Right kidney (tissue), 1 donor: ENCODE results near the gene CACNB3.
A peak's percentile ranks its signal among the peaks of the same experiment; 100 is the strongest.
"Not testable (repeated sequence)": the region's sequence is repeated elsewhere in the genome, so short reads cannot be mapped to it uniquely, and the experiment has no call there.

Source experiments
- DNase-seq: peaks from one replicate; pipeline ENCODE4 v3.0.0-alpha.2; 2016

Gene CACNB3

DNA sequence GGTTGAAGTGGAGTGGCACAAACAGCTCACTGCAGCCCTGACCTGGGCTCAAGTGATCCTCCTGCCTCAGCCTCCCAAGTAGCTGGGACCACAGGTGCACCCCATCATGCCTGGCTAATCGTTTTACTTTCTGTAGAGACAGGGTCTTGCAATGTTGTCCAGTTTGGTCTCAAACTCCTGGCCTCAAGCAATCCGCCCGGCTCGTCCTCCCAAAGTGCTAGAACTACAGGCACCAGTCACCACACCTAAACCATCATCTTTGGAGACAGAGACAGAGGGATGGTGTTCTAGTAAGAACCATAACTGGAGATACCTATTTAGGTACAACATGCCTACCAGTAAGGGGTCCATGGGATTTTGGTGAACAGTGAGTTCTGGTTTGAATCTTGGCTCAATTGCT is 36.2 kb downstream of the CACNB3 start:
- no peak for DNase-seq

DNA sequence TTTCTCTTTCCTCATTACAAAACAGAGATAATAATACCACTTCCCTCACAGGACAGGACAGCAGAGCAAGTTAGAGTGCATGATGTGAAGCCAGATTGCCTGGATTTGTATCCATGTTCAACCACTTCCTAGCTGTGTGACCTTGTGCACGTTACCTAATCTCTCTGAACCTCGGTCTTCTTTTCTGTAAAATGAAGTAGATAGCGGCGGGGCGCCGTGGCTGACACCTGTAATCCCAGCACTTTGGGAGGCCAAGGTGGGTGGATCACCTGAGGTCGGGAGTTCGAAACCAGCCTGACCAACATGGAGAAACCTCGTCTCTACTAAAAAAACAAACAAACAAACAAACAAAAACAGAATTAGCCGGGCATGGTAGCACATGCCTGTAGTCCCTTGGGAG is 36.6 kb downstream of the CACNB3 start:
- DNase-seq = not testable (repeated sequence)

DNA sequence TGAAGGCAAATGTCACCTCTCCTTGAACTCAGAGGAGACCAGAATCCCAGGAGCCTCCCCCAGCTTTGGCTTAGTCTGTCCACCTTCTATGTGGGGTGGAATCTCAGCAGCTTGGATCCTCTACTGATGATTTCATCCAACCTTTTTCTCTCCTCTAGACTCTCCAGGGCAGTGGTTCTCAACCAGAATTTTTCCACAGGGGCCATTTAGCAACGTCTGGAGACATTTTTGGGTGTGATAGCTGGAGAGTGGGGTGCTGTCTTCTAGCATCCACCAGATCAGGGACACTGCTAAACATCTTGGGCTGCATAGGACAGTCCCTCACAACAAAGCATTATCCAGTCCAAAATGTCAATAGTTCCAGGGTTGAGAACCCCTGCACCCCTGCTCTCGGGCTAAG is 38.1 kb downstream of the CACNB3 start:
- no peak for DNase-seq

DNA sequence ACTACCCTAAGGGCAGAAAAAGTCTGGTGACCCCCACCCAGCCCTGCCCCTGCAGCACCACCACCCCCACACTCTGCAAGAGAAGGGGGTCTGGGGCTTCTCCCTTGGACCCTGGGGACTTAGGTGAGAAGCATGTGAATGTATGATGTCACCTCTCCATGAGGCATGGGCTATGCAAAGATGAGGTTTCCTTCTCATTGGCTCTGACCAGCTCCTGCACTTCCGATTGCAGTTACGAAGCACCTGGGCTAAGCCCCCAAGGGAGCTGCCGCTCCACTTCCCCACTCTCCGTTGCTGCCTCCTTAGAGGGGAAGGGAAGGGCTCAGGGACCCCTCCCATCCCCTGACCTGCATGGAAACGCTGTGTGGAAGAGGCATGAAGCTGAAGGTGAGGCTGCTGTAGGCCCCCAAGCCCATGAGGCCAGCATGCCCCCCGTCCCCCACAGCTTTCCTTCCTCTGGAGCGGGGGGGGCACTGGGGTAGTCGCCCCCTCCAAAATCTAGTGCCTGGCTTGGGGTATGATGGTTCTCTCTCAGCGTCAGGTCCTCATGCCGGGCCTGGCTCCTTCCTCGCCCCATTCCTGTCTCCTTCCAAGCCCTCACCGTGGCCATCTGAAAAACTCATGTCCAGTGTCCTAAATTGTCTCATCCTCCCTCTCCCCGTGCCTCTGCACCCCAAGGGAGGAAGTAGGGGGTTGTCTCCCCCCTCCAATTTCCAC is 39.1 kb downstream of the CACNB3 start:
- DNase-seq = no peak

DNA sequence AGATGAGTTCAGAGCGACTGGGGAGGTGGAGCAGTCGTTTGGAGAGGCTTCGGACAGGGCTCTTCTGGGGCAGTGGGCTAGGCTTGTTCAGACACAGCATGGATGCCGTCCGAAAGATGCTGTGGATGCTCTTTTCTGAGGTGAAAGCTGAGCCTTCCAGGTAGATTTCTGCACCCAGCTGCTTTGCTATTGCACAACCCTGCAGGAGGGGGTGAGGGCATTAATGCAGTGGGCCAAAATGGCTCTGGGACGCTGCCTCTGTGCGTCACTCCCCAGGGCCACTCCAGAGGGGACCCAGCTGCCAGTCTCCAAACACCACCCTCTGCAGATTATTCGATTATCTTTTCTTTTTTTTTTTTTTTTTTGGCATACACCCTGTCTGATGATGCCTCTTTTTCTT is 39.7 kb downstream of the CACNB3 start:
- no peak for DNase-seq

DNA sequence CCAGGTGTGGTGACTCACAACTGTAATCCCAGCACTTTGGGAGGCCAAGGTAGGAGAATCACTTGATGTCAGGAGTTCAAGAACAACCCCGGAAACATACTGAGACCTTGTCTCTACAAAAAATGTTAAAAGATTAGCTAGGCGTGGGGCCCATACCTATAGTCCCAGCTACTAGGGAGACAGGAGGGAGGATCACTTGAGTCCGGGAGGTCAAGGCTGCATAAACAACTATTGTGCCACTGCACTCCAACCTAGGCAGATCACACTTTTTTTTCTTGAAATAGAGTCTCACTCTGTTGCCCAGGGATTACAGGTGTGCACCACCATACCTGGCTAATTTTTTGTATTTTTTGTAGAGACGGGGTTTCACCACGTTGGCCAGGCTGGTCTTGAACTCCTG is 41.3 kb downstream of the CACNB3 start:
- no peak for DNase-seq

DNA sequence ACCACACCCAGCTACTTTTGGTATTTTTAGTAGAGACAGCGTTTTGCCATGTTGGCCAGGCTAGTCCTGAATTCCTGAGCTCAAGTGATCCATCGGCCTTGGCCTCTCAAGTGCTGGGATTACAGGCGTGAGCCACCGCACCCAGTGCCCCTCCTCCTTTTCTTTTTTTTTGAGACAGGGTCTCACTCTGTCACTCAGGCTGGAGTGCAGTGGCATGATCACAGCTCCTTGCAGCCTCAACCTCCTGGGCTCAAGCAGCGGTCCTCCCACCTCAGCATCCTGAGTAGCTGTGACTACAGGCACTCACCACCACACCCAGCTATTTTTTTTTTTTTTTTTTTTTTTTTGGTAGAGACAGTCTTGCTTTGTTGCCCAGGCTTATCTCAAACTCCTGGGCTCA is 41.9 kb downstream of the CACNB3 start:
- not testable (repeated sequence) for DNase-seq

DNA sequence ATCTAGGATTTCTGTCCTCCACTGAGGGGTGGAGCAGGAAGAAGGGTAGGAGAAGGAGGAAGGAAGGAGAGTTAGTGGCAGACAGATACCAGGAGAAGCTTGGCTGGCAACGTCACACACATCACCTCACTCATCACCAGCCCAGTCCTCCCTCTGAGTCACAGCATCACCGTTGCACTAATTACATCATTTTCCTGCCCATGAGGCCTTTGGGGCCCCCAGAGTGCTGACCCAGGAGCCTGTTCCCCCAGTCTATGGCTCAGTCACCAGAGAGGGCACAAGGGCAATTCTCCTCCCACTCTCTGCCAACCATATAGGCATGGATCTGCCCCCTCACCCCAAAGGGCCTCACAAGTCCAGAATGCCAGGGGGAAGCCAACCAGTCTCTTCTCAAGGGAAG is 42.8 kb downstream of the CACNB3 start:
- DNase-seq = no peak

DNA sequence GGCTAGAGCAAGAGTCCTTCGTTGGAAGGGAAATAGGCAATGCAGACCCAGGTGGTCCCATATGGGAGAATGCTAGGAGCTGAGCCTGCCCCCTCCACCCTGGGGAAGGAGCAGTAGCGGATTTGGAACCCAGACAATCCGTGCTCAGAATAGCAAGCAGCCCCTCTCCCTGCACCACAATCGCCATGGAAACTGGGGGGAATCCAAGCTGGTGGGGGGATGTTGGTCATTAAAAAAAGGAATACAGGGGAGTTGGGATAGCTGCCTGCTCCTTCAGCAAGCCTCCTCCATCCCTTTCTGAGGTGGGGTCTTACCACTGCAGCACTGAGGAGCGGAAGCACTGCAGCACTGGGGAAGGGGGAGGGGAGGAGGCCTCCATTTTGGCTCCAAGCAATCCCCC is 44.5 kb downstream of the CACNB3 start:
- no peak for DNase-seq

DNA sequence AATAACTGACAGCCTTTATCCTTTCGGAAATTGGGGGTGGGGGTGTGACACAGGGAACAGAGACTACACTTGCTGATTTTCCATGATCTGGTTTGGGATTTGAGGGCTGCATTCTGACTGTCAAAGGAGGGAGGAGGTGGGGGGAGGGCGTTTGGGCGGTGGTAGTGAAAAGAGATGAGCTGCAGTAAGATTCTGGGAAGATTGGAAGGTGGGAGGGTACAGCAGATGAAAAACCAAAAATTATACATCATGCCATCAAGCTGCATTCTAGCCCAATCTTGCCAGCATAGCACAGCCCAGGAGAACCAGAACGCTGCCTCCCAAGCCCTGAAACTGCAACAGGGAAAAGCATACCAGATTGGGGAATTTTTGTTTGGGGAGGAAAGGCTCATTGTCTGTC is 45.0 kb downstream of the CACNB3 start:
- DNase-seq = no peak

DNA sequence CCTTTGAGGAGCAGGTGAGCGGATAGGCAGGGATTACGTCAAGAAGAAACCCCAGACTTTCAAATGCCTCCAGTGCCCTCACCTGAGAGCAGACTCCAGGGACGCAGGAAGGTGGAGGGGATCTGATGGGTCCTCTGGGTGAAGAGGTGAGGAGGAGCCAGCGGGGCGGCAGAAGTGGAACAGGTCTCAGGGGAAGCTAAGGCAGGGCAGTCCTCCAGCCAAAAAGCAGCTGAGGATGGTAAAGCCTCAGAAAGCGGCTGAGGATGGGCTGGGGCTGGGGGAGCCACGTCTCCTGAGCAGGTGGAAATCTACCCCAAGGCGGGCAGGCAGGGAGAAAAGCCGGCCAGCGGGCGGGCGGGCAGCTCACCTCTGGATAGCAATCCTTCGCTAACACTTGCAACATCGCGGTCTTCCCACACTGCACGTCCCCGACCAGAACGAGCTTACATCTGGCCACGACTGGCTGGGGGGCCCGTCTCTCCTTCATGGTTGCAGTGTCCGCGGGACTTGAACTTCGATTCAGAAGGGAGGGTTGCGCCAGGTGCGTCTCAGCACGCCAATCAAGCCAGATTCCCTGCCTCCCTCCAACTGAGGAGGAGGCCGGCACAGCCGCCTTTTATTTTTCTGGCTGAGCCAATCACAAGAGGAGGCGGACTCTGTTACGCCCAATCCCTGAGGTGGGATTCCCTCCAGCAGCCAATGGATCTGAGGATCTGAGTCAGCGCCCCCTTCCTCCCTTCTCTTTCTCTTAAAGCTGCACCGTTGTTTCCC is 47.2 kb downstream of the CACNB3 start, which contains the start of gene RND1:
TSS of gene RND1 (minus strand) at position 590 of the 771 bp plus-strand sequence. CDS start at position 487, 103 bp downstream.
- peak; percentile 84 for DNase-seq

DNA sequence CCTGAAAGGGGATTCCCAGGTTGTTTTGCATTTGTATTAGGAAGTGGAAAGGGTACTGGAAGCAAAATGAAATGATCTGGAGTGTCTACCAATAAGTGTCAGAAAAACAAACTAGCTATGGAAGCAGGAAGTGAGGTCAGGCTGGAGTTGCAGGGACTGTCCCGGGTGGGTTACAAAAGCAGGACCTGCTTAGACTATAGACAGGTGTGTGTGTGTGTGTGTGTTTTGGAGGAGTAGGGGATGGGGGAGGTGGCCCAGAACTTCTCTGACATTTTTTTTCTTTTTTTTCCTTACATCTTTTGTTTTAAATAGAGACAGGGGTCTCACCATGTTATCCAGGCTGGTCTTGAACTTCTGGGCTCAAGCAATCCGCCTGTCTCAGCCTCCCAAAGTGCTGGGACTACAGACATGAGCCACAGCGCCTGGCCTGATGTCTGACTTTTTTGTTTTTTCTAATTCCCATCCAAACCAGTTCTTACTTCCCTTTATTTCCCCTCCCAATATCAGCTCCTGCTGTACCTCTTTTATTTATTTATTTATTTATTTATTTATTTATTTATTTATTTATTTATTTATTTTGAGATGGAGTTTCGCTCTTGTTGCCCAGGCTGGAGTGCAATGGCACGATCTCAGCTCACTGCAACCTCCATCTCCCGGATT is 47.9 kb downstream of the CACNB3 start:
- no peak for DNase-seq

DNA sequence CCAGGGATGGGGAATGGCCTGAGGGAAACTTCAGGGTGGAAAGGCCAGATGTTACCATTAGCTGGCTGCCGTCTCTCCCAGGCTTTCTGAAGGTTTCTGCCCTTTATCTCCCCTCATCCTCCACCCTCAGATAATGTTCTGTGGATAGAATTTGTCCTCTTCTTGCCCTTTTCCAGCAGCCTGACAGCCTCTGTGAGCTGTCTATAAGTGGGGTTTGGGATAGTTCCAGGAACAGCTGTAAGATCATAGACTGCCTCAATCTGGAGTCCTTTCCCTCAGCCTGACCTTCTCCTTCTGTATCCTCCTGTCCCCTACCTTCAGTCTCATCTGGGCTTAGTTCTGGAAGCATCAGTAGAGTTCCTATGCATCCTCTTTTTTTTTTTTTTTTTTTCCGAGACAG is 50.2 kb downstream of the CACNB3 start:
- no peak for DNase-seq

DNA sequence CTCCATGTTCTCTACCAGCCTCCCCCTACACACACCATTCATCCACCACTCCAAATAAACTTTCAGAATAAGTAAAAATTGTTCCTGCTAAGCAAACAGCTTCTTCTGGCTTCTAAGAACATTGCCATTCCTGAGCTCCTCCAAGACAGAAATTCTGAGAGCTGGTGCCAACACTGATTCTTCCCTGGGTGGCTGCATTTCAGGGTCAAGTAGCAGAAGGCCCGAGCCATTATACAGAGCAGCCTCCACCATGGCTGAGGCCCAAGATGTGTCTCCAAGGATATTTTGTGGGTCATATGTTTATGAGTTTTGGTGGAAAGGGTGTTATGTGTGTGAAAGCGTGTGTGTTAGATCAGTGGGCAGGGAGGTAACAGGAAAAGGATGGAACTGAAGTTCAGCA is 50.9 kb downstream of the CACNB3 start:
- no peak for DNase-seq

DNA sequence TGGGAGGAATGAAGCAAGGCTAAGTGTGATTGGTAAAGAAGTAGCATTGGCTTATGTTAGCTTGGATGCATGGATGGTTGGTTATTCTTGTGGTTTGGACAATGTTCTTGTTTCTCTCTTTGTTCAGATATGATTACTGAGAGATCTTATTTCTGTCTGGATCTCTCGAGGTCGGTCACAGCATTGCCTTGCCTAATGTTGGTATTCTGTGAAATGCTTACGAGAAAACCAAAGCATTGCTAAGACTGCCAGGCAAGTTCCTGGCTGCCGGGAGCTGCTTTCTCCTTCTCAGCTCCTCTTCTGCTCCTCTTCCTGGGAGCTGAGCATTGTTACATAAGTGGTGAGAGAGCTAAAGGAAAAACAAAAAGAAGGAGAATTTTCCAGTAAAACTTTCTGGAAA is 54.8 kb downstream of the CACNB3 start:
- DNase-seq = no peak

DNA sequence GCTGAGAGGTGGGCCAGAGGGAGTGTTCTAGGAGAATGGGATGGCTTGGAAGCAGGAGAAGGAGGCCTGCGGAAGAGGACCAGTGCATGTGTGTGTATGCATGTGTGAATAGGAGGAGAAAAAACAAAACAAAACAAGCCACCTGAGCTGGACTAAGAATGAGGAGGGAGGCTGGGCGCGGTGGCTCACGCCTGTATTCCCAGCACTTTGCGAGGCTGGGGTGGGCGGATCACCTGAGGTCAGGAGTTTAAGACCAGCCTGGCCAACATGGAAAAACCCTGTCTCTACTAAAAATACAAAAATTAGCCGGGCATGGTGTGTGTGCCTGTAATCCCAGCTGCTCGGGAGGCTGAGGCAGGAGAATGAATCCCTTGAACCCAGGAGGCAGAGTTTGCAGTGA is 55.2 kb downstream of the CACNB3 start:
- DNase-seq = not testable (repeated sequence)

DNA sequence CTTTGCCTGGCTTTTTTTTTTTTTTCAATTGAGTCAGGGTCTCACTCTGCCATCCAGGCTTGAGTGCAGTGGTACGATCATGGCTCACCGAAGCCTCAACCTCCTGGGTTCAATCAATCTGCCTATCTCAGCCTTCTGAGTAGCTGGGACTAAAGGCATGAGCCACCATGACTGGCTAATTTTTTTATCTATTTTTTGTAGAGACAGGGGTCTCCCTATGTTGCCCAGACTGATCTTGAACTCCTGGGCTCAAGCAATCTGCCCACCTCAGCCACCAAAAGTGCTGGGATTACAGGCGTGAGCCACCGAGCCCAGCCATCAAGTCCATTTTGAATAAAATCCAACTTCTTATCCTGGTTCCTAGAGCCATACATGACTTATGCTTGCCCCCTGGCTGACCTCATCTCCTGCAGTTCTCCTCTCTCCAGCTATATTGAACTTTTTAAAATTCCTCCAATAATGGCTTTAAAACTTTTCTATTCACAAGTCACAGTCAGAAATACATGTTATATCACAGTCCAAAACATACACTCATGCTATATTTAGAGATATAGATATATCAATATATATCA is 57.7 kb downstream of the CACNB3 start:
- DNase-seq = no peak
